Sigmoid colon (tissue), 7 donors: Measurements from ENCODE around the gene CSPG5. TPM values are rescaled to one million over a fixed set of nuclear protein-coding genes. Genes with fewer than 3 reads are reported as not detected.

Experiments used
- DNase-seq: peaks from one replicate; pipeline ENCODE4 v3.0.0-alpha.2; 2019
- H3K27ac ChIP-seq, 4 donors: fragments of 200-600 bp; sonication (generic); one replicate each; pipeline ENCODE4 v1.5.1; 2016 to 2019; ENCODE audit warnings: mild to moderate bottlenecking in 1 of 4
- H3K27me3 ChIP-seq, 3 donors: fragments of 200-600 bp; sonication (generic); one replicate each; pipeline ENCODE4 v1.5.1; 2019; ENCODE audit warnings: mild to moderate bottlenecking in 1 of 3
- H3K36me3 ChIP-seq, 4 donors: fragments of 200-600 bp; sonication (generic); one replicate each; pipeline ENCODE4 v1.5.1; 2016 to 2019
- H3K4me1 ChIP-seq, 4 donors: fragments of 200-600 bp; sonication (generic); one replicate each; pipeline ENCODE4 v1.5.1; 2017 to 2019
- H3K4me3 ChIP-seq, 4 donors: fragments of 200-600 bp; sonication (generic); one replicate each; pipeline ENCODE4 v1.5.1; 2017 to 2019; ENCODE audit warnings: mild to moderate bottlenecking in 2 of 4, moderate library complexity in 1 of 4
- H3K9me3 ChIP-seq, 4 donors: fragments of 200-600 bp in 3 of 4; sonication (generic) in 3 of 4; one replicate each; pipeline versions ENCODE4 v1.5.1 to v1.6.1; 2013 to 2019
- EP300 ChIP-seq, 4 donors: sonication (generic); formaldehyde crosslinking; IDR thresholded peaks; one replicate each; pipeline ENCODE4 v1.6.1; 2017; ENCODE audit warnings: antibody characterized with exemption in 4 of 4
- POLR2A ChIP-seq, 2 donors: fragments of 450-650 bp; IDR thresholded peaks; one replicate each; pipeline ENCODE4 v1.6.1; 2016; ENCODE audit warnings: antibody characterized with exemption in 2 of 2, mild to moderate bottlenecking in 2 of 2, moderate library complexity in 2 of 2
- POLR2AphosphoS5 ChIP-seq, 4 donors: sonication (generic); formaldehyde crosslinking; IDR thresholded peaks; one replicate each; pipeline ENCODE4 v1.6.1; 2017; ENCODE audit warnings: antibody characterized with exemption in 4 of 4
- WGBS, 2 donors: extraction: QIAGEN DNeasy Blood & Tissue Kit; methylation state at CpG; one replicate each; pipeline ENCODE4 v1.1.7; 2013; 5-methylcytosine and 5-hydroxymethylcytosine counted together
- intact Hi-C: fragments of 100-400 bp; cut with DNase I; formaldehyde crosslinking; loops from one replicate; pipeline ENCODE4 v1.15.1; 2023
- polyA plus RNA-seq, 3 donors: library from polyadenylated mRNA; stranded (reverse); fragments of 200-250 nt; gene quantifications; one replicate each; pipeline ENCODE4 v1.2.3, GENCODE V29; 2013
- total RNA-seq, 4 donors: library from RNA; depleted of rRNA; stranded (reverse); fragments of >200 nt; gene quantifications; one replicate each; pipeline ENCODE4 v1.1.0, GENCODE V29; 2016
- TF ChIP-seq, protein P1 (sequence below), 4 experiments: fragments of 450-650 bp in 3 of 4; fragments of 200-600 bp in 1 of 4; IDR thresholded peaks; one replicate each; pipeline ENCODE4 v1.5.1; 2016 to 2019; ENCODE audit warnings: antibody characterized with exemption in 4 of 4, mild to moderate bottlenecking in 3 of 4, moderate library complexity in 2 of 4
- donor health status: healthy with polysubstance abuse.
- donor health status: Bipolar disorder and iron deficiency.
- donor health status: healthy.

Gene CSPG5
- total and polyA plus RNA-seq, 7 donors = 0.99 to 2.3 (median 1.4) TPM; not detected in 2

DNA sequence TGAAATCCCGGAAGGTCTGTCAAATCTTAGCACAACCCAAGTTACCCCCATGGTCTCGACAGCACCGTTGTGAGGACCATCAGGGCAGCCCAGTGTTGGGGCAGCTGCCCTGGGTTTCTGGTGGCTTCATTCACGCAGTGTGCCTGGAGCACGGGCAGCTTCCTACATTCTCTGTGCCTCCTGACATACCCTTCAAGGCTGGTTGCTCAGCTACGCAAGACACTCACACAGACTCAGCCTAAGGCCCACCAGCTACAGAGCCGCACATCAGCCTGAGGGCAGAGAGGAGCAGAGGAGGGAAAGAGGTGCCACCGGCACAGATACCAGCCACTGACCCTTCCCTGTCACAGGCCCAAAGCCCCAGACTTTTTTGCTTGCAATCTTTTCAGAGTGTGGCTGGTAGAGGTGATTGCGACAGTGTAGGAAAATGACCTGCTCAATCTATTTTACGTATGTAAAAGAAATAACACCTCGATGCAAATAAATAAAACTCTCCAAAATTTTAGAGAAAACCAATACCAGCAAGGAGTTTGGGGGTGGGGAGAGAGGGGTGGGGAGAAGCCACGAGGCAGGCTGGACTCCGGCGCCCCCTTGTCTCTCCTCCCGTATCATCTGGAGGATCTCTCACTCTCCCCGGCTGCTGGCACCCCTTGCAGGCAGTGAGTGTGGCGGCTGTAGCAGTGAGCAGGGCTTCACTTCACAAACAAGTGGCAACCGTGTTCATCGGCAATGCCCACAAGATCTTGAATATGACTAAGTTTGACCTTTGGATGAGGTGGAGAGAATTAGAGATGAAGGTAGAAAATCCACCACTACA lies 12.7 kb downstream of the CSPG5 start:
- Histone ChIP-seq H3K9me3 (no peaks in the 10 kb centered on the region), H3K36me3 (no peaks in the 10 kb centered on the region), H3K27ac (no peak overlapping the region), H3K4me1 (no peaks in the 10 kb centered on the region), H3K27me3 (no peaks in the 10 kb centered on the region), H3K4me3 (no peak overlapping the region)
- TF ChIP-seq, protein P1, sequence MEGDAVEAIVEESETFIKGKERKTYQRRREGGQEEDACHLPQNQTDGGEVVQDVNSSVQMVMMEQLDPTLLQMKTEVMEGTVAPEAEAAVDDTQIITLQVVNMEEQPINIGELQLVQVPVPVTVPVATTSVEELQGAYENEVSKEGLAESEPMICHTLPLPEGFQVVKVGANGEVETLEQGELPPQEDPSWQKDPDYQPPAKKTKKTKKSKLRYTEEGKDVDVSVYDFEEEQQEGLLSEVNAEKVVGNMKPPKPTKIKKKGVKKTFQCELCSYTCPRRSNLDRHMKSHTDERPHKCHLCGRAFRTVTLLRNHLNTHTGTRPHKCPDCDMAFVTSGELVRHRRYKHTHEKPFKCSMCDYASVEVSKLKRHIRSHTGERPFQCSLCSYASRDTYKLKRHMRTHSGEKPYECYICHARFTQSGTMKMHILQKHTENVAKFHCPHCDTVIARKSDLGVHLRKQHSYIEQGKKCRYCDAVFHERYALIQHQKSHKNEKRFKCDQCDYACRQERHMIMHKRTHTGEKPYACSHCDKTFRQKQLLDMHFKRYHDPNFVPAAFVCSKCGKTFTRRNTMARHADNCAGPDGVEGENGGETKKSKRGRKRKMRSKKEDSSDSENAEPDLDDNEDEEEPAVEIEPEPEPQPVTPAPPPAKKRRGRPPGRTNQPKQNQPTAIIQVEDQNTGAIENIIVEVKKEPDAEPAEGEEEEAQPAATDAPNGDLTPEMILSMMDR (IDR thresholded peaks at IDR 0.05) = no peak
- no peak for TF ChIP-seq POLR2A (IDR thresholded peaks at IDR 0.05)
- TF ChIP-seq POLR2AphosphoS5 (IDR thresholded peaks at IDR 0.05) = no peak
- TF ChIP-seq EP300 (IDR thresholded peaks at IDR 0.05) = no peak
- 88 to 89% methylated on average over 19 of the region's 19 CpGs for WGBS, 2 donors
- intact Hi-C loops = no loop called here
- no peak for DNase-seq

DNA sequence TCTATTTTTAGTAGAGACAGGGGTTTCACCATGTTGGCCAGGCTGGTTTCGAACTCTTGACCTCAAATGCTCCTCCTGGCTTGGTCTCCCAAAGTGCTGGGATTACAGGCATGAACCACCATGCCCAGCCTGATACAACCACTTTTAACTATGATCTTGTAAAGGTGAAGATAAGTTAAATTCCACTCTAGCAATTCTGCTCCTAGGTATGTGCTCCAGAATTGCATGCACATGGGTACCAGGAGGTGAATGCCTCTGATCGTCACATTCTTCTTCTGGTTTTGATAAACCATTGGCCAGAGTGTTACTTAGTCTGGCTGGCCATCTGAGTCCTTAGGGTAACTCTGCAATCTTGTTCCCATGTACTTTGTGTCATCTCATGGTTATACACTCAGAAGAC lies 22.3 kb downstream of the CSPG5 start:
- 93 to 95% methylated on average over 2 of the region's 2 CpGs for WGBS, 2 donors
- intact Hi-C loops = no loop called here
- TF ChIP-seq, protein P1 (IDR thresholded peaks at IDR 0.05) = no peak
- no peak for TF ChIP-seq EP300 (IDR thresholded peaks at IDR 0.05)
- no peak for TF ChIP-seq POLR2AphosphoS5 (IDR thresholded peaks at IDR 0.05)
- TF ChIP-seq POLR2A (IDR thresholded peaks at IDR 0.05) = no peak

DNA sequence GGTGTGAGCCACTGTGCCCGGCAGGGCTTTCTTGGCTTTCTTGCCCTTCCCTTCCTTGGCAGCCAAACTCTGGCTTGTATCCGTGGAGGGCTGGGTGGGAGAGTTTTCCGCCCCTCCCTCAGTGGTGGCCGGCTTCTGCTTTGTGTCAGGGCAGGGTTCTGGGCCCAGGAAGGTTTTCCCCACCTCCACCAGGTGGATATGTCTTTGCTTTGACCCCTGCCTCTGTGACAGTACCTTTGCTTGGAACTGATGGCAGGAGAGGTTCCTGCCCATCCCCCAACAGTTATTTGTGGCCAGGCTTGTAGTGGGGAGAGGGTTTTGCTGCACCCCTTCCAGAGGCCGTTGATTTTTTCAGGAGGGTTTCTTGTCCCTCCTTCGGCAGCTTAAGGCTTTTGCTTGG lies 24.3 kb downstream of the CSPG5 start:
- no peaks in the 10 kb centered on the region for H3K9me3 ChIP-seq

More for the DNA sequence above, 22.3 kb downstream of the CSPG5 start:
- H3K27me3 ChIP-seq = no peaks in the 10 kb centered on the region
- peaks cover 0 to 10% (median 8%) of the 10 kb centered on the region in 4 donors for H3K4me1 ChIP-seq
- no peaks in the 10 kb centered on the region for H3K9me3 ChIP-seq
- no peaks in the 10 kb centered on the region for H3K36me3 ChIP-seq
- no peak for DNase-seq
- H3K27ac ChIP-seq = peak overlapping the region in 1 of 4 donors; percentile 70
- no peak overlapping the region for H3K4me3 ChIP-seq

DNA sequence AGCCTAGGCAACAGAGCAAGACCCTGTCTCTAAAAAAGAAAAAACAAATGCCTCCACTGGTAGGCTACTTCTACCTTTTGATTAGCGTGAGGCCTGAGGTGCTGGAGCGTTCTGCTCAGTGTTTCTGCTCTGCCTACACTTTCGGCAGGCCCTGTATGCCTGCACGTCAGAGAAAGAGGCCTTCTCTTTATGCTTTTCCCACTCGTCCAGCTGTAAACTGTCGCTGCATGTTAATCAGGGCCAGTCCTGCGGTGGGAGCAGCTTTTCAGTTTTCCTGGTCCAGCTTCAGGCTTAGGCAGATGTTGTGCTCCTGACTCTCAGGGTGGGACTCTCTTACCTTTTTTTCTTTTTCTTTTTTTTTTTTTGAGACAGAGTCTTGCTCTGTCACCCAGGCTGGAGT lies 25.3 kb downstream of the CSPG5 start:
- DNase-seq = no peak
- H3K27ac ChIP-seq = no peak overlapping the region
- peaks cover 0 to 10% (median 8%) of the 10 kb centered on the region in 4 donors for H3K4me1 ChIP-seq
- H3K9me3 ChIP-seq = no peaks in the 10 kb centered on the region
- WGBS, 2 donors = 84 to 89% methylated on average over 7 of the region's 7 CpGs
- no peak for TF ChIP-seq EP300 (IDR thresholded peaks at IDR 0.05)
- TF ChIP-seq, protein P1 (IDR thresholded peaks at IDR 0.05) = no peak
- no peak for TF ChIP-seq POLR2AphosphoS5 (IDR thresholded peaks at IDR 0.05)
- TF ChIP-seq POLR2A (IDR thresholded peaks at IDR 0.05) = no peak
- H3K36me3 ChIP-seq = no peaks in the 10 kb centered on the region
- no peaks in the 10 kb centered on the region for H3K27me3 ChIP-seq
- intact Hi-C loops = no loop called here
- no peak overlapping the region for H3K4me3 ChIP-seq

More for the DNA sequence above, 24.3 kb downstream of the CSPG5 start:
- H3K4me1 ChIP-seq = peaks cover 0 to 10% (median 8%) of the 10 kb centered on the region in 4 donors
- H3K4me3 ChIP-seq = no peak overlapping the region
- 78 to 87% methylated on average over 6 of the region's 6 CpGs for WGBS, 2 donors
- TF ChIP-seq POLR2A (IDR thresholded peaks at IDR 0.05) = no peak
- TF ChIP-seq, protein P1 (IDR thresholded peaks at IDR 0.05) = no peak
- DNase-seq = no peak
- H3K27me3 ChIP-seq = no peaks in the 10 kb centered on the region
- no peaks in the 10 kb centered on the region for H3K36me3 ChIP-seq
- H3K27ac ChIP-seq = no peak overlapping the region
- intact Hi-C loops = no loop called here
